Endothelial cell of umbilical vein (primary cell): ENCODE data around the gene SUSD2. TPM values are rescaled to one million over a fixed set of nuclear protein-coding genes. Genes with fewer than 3 reads are reported as not detected.

Experiments used
- BruUV-seq: library from RNA; stranded (reverse); fragments of 400-500 nt; replicated peaks from 2 replicates; lab custom pipeline; 2021; lab: Mats Ljungman, UMichigan
- CTCF ChIA-PET: fragments of 300-600, 350-600 bp; sonication (Branson Sonifier 250); formaldehyde crosslinking; loops from one replicate; lab custom pipeline; 2021; ENCODE audit warnings: antibody characterized with exemption, inconsistent platforms; lab: Charles Lee
- POLR2A ChIA-PET: fragments of 300-600, 350-600 bp; sonication (Branson Sonifier 250); formaldehyde crosslinking; loops from one replicate; lab custom pipeline; 2021; ENCODE audit warnings: antibody characterized with exemption, inconsistent platforms; lab: Charles Lee
- DNase-seq: peaks from one replicate; pipeline ENCODE4 v3.0.0-alpha.2; 2011; ENCODE audit warnings: low read depth, low spot score
- FAIRE-seq: peaks from 2 replicates; lab custom pipeline; 2011; peaks lifted over from hg19 to GRCh38; lab: Jason Lieb, UNC
- H2AFZ ChIP-seq: 2 replicates; pipeline ENCODE4 v1.6.0; 2012; ENCODE audit warnings: low read depth, low read length, control low read depth, inconsistent platforms
- H3K27ac ChIP-seq: 2 replicates; pipeline ENCODE4 v1.5.1; 2011; ENCODE audit warnings: low read depth, mild to moderate bottlenecking, control low read depth, low read length, moderate library complexity; ENCODE audit not compliant: insufficient read depth
- H3K27me3 ChIP-seq, 2 experiments: 2 replicates each; pipeline versions ENCODE4 v1.6.0 to v1.6.1; 2011; ENCODE audit warnings: low read length in 2 of 2, mixed read lengths in 1 of 2; ENCODE audit not compliant: control insufficient read depth in 2 of 2, insufficient read depth in 2 of 2
- H3K36me3 ChIP-seq, 2 experiments: 2 replicates in 1 of 2; 3 replicates in 1 of 2; pipeline ENCODE4 v1.5.1; 2011; ENCODE audit warnings: low read length in 2 of 2, mild to moderate bottlenecking in 1 of 2, moderate library complexity in 1 of 2; ENCODE audit not compliant: control insufficient read depth in 2 of 2, insufficient read depth in 2 of 2; ENCODE audit errors: extremely low read depth in 1 of 2
- H3K4me1 ChIP-seq: 3 replicates; pipeline ENCODE4 v1.5.1; 2011; ENCODE audit warnings: mild to moderate bottlenecking, low read length; ENCODE audit not compliant: control insufficient read depth, insufficient read depth; ENCODE audit errors: extremely low read depth
- H3K4me2 ChIP-seq: 2 replicates; pipeline ENCODE4 v1.6.1; 2011; ENCODE audit warnings: low read length, control low read depth, mixed read lengths; ENCODE audit not compliant: insufficient read depth
- H3K4me3 ChIP-seq, 3 experiments: fragments of 200-600 bp in 1 of 3; sonication (generic), shearing (Covaris generic) in 1 of 3; replicated peaks in 1 of 3; 2 replicates each; pipeline ENCODE4 v1.5.1; 2011 to 2016; ENCODE audit warnings: control low read depth in 3 of 3, low read length in 3 of 3, mild to moderate bottlenecking in 2 of 3, inconsistent platforms in 1 of 3, low read depth in 1 of 3, moderate library complexity in 1 of 3; ENCODE audit not compliant: insufficient read depth in 1 of 3
- H3K79me2 ChIP-seq: 2 replicates; pipeline ENCODE4 v1.6.0; 2012; ENCODE audit warnings: low read length, inconsistent platforms; ENCODE audit not compliant: control insufficient read depth, insufficient read depth
- H3K9ac ChIP-seq: replicated peaks from 2 replicates; pipeline ENCODE3; 2011; ENCODE audit warnings: low read length, control low read depth; ENCODE audit not compliant: insufficient read depth; ENCODE audit errors: extremely low read depth
- H3K9me1 ChIP-seq: replicated peaks from 3 replicates; pipeline ENCODE4 v1.6.0; 2011; ENCODE audit warnings: mild to moderate bottlenecking, low read length; ENCODE audit not compliant: control insufficient read depth, insufficient read depth; ENCODE audit errors: extremely low read depth
- H3K9me3 ChIP-seq: replicated peaks from 2 replicates; pipeline ENCODE4 v1.5.1; 2012; ENCODE audit warnings: low read length, inconsistent platforms; ENCODE audit not compliant: control insufficient read depth, insufficient read depth
- H4K20me1 ChIP-seq: replicated peaks from 2 replicates; pipeline ENCODE3; 2011; ENCODE audit warnings: mild to moderate bottlenecking, low read length; ENCODE audit not compliant: control insufficient read depth, insufficient read depth; ENCODE audit errors: extremely low read depth
- CTCF ChIP-seq, 2 donors: IDR thresholded peaks; 1 replicate in 1 of 2; 2 replicates in 1 of 2; pipeline ENCODE4 v1.5.1; 2011; ENCODE audit warnings: low read length in 2 of 2, mild to moderate bottlenecking in 2 of 2, moderate library complexity in 2 of 2, control low read depth in 1 of 2, inconsistent platforms in 1 of 2, low read depth in 1 of 2; ENCODE audit not compliant: insufficient read depth in 1 of 2; ENCODE audit errors: extremely low read depth in 1 of 2
- EZH2 ChIP-seq: IDR thresholded peaks from 2 replicates; pipeline ENCODE4 v1.6.1; 2012; ENCODE audit warnings: borderline replicate concordance, low read depth, mild to moderate bottlenecking, moderate library complexity, low read length, inconsistent platforms; ENCODE audit not compliant: severe bottlenecking
- FOS ChIP-seq: IDR thresholded peaks from 2 replicates; pipeline ENCODE4 v1.6.1; 2011; ENCODE audit warnings: mild to moderate bottlenecking, low read length, moderate library complexity, borderline replicate concordance; ENCODE audit not compliant: insufficient read depth
- GATA2 ChIP-seq: IDR thresholded peaks from 2 replicates; pipeline ENCODE4 v1.7.0; 2011; ENCODE audit warnings: low read depth, mild to moderate bottlenecking, moderate library complexity, mixed read lengths, low read length; ENCODE audit not compliant: insufficient read length, insufficient read depth
- JUN ChIP-seq: IDR thresholded peaks from 2 replicates; pipeline ENCODE4 v1.6.1; 2011; ENCODE audit warnings: borderline replicate concordance, low read depth; ENCODE audit not compliant: insufficient read length, insufficient read depth
- MAX ChIP-seq: IDR thresholded peaks from 2 replicates; pipeline ENCODE4 v1.6.1; 2011; ENCODE audit not compliant: insufficient read depth, insufficient read length
- MYC ChIP-seq: IDR thresholded peaks from one replicate; pipeline ENCODE4 v1.6.1; 2011; ENCODE audit warnings: mild to moderate bottlenecking, low read depth, low read length
- POLR2A ChIP-seq: IDR thresholded peaks from 2 replicates; pipeline ENCODE4 v1.6.1; 2012; ENCODE audit warnings: low read depth, mild to moderate bottlenecking, control low read depth, low read length
- POLR2AphosphoS5 ChIP-seq: IDR thresholded peaks from 2 replicates; pipeline ENCODE4 v1.6.1; 2012; ENCODE audit warnings: low read depth, mild to moderate bottlenecking, control low read depth, low read length, moderate library complexity; ENCODE audit not compliant: insufficient read depth
- dilution Hi-C: fragments of 300-500 bp; cut with MboI; formaldehyde crosslinking; loops from one replicate; pipeline ENCODE4 v1.15.0; 2019; ENCODE audit warnings: low sequenced_read_pairs; ENCODE audit not compliant: extremely low pct_ligation_motif_present
- intact Hi-C: fragments of 100-400 bp; cut with micrococcal nuclease; formaldehyde crosslinking; loops from one replicate; pipeline ENCODE4 v1.10.0; 2022
- polyA plus RNA-seq, 4 experiments: library from polyadenylated mRNA; depleted of rRNA in 3 of 4; stranded (reverse) in 3 of 4; unstranded in 1 of 4; fragments of >200 nt; gene quantifications; 2 replicates each; pipeline versions ENCODE4 v1.2.1 to v1.2.3, GENCODE V29; 2011 to 2012; ENCODE audit warnings: missing spikeins in 1 of 4
- total RNA-seq: library from RNA; stranded (reverse); gene quantifications from 2 replicates; pipeline ENCODE4 v1.2.3, GENCODE V29; 2021

The SUSD2 gene
- total and polyA plus RNA-seq, 2 donors (not counting 3 experiments of a cell fraction or from before 2014, with no cell fraction given) = 0.26 to 0.27 TPM

- ChIA-PET POLR2A (no interaction called here), CTCF (interaction anchor here (0.6 kb wide), 1 partner anchor 9 kb away, joined by 3 read pairs; no protein-coding TSS in a partner anchor)
- intact Hi-C loops = no loop called here
- H3K9me3 ChIP-seq = no peaks in the 10 kb centered on the region
- dilution Hi-C loops = no loop called here
- H3K9ac ChIP-seq = no peak overlapping the region
- H4K20me1 ChIP-seq = no peaks in the 10 kb centered on the region
- no peak overlapping the region for H3K4me2 ChIP-seq
- H3K4me3 ChIP-seq = no peak overlapping the region
- peaks cover 15% of the 10 kb centered on the region for H3K4me1 ChIP-seq
- H3K36me3 ChIP-seq = peaks cover 0 to 1% of the 10 kb centered on the region in 2 experiments
- DNase-seq (no peak), FAIRE-seq (no peak)
- no peaks in the 10 kb centered on the region for H3K9me1 ChIP-seq
- no peak overlapping the region for H2AFZ ChIP-seq
- H3K27ac ChIP-seq = no peak overlapping the region
- no peaks in the 10 kb centered on the region for H3K27me3 ChIP-seq
- BruUV-seq = no TSS peak
- TF ChIP-seq FOS = no peak
- TF ChIP-seq MAX = no peak
- TF ChIP-seq MYC = no peak
- TF ChIP-seq EZH2 = no peak
- TF ChIP-seq GATA2 = no peak
- TF ChIP-seq JUN = no peak
- no peaks in the 10 kb centered on the region for H3K79me2 ChIP-seq
Observed at GRCh38 chr22:24148266-24149197, 32.8 kb upstream of the SUSD2 start.

DNA sequence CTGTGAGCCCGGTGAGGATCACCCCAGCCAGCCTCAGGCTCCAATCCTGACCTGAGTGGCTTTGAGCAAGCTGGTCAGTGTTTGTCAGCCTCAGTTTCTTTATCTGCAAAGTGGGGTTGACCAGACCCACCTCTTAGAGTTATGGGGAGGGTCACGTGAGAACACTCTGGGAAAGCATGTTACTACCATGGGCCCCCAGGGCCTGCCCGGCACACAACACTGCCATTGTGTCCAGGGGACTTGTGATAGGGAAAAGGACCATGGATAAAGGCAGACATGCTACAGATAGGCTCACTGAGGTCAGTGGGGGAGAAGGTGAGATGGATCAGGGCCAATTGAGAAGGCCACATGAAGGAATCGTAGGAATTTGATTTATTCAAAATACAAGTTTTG, 32.1 kb upstream of the SUSD2 start:
- no TSS peak for BruUV-seq
- Histone ChIP-seq H3K36me3 (peaks cover 0 to 1% of the 10 kb centered on the region in 2 experiments), H3K27ac (no peak overlapping the region), H3K9me1 (no peaks in the 10 kb centered on the region), H3K4me2 (no peak overlapping the region), H3K4me1 (peaks cover 15% of the 10 kb centered on the region), H3K27me3 (no peaks in the 10 kb centered on the region), H3K9ac (no peak overlapping the region), H4K20me1 (no peaks in the 10 kb centered on the region), H3K4me3 (no peak overlapping the region), H2AFZ (no peak overlapping the region), H3K79me2 (no peaks in the 10 kb centered on the region), H3K9me3 (no peaks in the 10 kb centered on the region)
- FAIRE-seq (no peak), DNase-seq (no peak)
- no peak for TF ChIP-seq CTCF (IDR thresholded peaks at IDR 0.05; ENCODE audit: extremely low read depth in 1 of 2, insufficient read depth in 1 of 2, low read depth in 1 of 2, low read length in 2 of 2)
- TF ChIP-seq MAX = no peak
- no peak for TF ChIP-seq EZH2
- TF ChIP-seq POLR2AphosphoS5 = no peak
- no peak for TF ChIP-seq POLR2A
- no peak for TF ChIP-seq GATA2
- no peak for TF ChIP-seq FOS
- TF ChIP-seq MYC = no peak
- TF ChIP-seq JUN = no peak
- ChIA-PET POLR2A (no interaction called here), CTCF (no interaction called here)
- dilution Hi-C loops = no loop called here
- intact Hi-C loops = no loop called here
